GM21526 (cell line): ENCODE results near the gene MKKS.

Experiments used
- ATAC-seq: cut with Tn5 transposase; IDR thresholded peaks from one replicate; pipeline ENCODE4 v1.9.1; 2021; ENCODE audit warnings: moderate library complexity; ENCODE audit not compliant: unreplicated experiment, low FRiP score

MKKS gene

DNA sequence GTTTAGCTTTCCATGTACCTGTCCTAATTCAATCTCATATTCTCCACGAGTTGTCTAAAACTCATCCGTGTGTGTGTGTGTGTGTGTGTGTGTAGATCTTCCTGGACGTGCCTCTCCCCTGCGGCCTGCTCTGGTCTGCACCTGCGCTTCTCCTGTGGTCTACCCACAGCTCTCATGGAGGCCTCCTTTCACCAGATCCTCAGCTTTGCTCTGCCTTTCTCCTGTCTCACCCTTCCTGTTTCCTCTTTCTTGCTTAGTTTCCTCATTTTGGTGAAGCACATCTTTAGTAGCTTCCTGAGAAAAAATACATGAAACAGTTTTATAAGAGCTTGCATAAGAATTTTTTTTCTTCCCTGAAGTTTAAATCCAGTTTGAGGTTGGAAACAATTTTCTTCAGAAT lies 19.2 kb upstream of the MKKS start:
- ATAC-seq = peak; percentile 90

GRCh38 chr20:10449270-10449669 lies 15.2 kb upstream of the MKKS start:
- ATAC-seq = no peak

GRCh38 chr20:10448270-10449156 lies 14.5 kb upstream of the MKKS start:
- ATAC-seq = no peak

DNA sequence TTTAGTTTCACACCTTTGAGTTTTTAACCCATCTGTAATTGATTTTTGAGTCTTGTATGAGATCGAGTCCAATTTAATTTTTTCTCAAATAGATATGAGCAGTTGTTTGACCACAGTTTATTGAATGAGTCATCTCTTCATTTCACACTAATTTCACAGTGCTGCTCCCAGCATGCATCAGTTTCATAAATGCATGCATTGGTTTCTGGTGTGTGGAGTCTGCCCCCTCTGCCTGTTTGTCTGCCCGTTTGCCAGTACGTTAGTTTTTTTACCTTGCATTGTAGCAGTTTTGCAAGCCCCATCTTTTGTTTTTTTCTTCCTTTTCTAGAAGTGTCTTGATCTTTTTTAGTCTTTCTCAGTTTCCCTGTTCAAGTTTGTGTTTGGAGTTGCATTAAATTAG lies 13.0 kb upstream of the MKKS start:
- ATAC-seq = peak; percentile 98

DNA sequence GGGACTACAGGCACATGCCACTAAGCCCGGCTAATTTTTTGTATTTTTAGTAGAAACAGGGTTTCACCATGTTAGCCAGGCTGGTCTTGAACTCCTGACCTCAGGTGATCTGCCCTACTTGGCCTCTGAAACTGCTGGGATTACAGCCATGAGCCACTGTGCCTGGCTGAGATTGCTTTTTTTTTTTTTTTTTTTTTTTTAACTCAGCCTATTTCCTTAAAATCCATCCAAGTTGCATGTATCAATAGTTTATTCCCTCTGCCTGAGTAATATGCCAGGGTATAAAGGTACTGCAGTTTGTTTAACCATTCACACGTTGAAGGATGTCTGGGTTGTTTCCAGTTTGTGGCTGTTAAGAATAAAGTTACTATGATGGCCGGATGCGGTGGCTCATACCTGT lies 11.7 kb upstream of the MKKS start:
- ATAC-seq = no peak

DNA sequence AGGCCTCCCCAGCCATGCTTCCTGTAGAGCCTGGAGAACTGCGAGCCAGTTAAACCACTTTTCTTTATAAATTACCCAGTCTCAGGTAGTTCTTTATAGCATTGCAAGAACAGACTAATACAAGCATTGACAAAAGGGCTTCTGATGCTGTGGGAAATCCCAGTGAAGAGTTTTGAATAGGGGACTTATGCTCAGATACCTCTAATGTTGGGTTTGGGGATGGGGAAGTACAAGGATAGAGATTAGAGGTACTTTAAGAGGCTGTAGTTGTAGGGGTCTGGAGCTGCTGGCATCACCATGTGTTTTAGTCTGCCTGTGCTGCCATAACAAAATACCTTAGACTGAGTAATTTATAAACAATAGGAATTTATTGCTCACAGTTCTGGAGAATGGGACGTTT lies 9.9 kb upstream of the MKKS start:
- ATAC-seq = no peak

GRCh38 chr20:10438217-10438616 lies 4.2 kb upstream of the MKKS start:
- no peak for ATAC-seq

DNA sequence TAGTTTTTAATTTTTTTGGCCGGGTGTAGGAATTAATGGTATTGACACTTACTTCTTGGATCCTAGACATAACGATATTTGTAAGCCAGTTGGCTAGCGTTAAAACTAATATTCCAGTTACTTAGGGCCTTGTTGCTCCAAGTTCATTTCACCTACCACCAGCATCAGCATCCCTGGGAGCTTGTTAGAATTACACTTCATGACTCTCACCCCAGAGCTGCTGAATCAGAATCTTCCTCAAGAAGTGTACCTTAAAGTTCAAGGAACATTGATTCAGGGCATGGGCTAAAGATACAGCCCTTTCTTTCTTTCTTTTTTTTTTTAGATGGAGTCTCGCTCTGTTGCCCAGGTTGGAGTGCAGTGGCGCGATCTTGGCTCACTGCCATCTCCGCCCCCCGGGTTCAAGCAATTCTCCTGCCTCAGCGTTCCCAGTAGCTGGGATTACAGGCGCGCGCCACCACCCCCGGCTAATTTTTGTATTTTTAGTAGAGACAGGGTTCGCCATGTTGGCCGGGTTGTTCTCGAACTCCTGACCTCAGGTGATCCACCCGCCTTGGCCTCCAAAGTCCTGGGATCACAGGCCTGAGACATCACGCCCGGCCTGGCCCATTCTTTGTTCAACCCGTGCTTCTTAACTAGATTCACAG lies 2.2 kb upstream of the MKKS start:
- no peak for ATAC-seq

DNA sequence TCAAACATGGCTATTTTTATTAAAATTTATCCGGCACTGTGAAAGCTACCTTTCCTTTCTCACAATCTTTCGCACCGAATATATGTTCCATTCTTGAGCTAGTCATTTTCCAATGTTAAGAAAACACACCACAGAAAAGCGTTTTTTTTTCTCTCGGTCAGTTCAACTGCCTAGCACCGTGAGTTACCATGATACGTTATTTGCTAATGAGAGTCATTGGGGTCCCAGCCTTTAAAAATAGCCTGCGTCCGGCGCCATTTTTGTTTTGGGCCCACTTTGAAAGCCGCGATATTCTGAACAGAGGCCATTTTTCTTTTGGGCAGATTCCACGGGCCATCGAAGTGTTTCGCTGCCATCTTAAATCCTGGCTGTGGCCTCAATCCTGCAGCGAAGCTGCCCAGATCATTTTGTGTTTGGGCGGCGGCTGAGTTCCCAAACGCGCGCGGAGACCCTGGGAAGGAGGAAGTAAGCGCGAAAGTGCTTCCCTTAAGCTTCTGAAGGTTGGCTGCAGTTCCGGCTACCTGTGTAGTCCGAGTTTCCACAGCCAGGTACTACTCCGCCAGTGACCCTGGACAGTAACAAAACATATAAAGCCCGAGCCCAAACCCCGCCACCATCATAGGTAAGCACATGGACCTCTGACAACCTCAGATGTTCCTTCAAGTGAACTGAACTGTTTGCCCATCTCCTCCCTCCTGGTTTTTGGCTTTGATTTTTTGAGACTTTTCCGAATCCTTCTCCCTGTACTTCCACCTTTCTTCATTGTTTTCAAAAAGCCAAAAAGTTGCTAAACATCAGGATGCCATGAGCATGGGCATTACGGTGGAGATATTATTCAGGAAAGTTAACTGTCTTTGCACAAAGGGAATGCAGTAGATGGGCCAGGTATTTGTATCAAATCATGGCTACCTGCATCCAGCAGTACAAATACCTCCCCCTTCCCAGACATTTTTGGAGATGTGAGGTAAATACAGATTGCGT lies 1.1 kb upstream of the MKKS start, which contains the start of gene SLX4IP:
TSS of gene SLX4IP (plus strand) at position 474 of the 981 bp plus-strand sequence. CDS start 22,900 bp downstream, outside the sequence.
- ATAC-seq = peak; percentile 54

GRCh38 chr20:10434467-10434831 lies 427 bp upstream of the MKKS start:
- ATAC-seq = peak; percentile 41

DNA sequence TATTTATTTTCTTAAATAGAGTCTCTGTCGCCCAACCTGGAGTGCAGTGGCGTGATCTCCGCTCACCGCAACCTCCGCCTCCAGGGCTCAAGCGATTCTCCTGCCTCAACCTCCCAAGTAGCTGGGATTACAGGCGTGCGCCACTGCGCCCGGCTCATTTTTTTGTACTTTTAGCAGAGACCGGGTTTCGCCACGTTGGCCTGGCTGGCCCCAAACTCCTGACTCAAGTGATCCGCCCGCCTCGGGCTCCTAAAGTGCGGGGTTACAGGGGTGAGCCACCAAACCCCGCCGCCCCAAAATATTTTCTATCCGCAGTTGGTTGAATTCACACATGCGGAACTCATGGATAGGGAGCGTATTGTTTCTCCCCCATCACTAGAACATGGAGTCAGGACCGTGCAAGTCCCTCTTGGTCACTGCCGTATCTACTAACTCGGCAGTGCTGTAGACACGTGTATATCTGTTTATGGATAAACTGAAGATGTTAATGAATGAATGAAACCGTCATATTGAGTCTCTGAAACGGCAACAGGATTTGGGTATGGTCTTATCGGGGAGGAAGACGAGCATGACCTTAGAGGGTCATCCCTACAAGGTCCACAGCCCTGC lies 904 bp downstream of the MKKS start:
- no peak for ATAC-seq

GRCh38 chr20:10432079-10432478 lies 1.9 kb downstream of the MKKS start:
- ATAC-seq = no peak

DNA sequence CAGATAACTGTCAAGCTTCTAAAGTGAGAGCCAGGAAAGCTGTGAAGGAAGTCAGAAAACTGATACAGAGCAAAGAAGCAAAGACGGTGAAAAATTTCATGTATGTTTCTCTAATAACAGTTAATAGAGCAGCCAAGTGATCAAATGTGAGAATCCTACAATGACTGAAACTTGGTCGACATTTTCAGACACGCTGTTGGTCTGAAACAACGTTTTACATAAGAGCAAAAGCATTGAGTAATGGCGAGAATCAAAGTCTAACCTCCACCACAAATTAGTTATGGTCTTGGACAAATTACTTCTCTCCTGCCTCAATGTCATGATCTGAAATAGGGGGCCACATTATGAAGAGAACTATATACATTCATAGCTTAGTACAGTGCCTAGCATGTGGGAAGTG lies 3.3 kb downstream of the MKKS start:
- no peak for ATAC-seq

- no peak for ATAC-seq
Observed at GRCh38 chr20:10430000-10430466, 4.0 kb downstream of the MKKS start.

GRCh38 chr20:10429443-10429981 lies 4.5 kb downstream of the MKKS start:
- ATAC-seq = no peak

- ATAC-seq = no peak
Observed at GRCh38 chr20:10428008-10428407, 6.0 kb downstream of the MKKS start.

- ATAC-seq = no peak
Observed at GRCh38 chr20:10427060-10427692, 6.8 kb downstream of the MKKS start.

DNA sequence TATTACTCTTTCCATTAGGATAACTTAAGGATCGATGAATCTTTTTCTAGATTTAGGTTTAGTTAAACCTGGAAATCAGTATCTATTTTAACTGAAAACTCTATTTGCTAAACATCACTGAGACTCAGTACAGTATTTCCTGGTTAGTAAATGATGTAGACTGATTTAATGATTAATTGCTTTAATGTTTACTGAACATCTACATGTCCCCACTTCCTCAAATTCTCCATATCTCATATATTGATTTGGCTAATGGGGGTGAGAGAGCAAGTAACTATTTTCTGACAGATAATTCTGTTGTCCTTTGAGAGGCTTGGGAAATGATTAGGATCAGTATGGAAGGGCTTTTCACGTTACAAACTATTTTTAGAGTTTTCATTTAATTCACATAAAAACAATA lies 10.3 kb downstream of the MKKS start:
- ATAC-seq = no peak

DNA sequence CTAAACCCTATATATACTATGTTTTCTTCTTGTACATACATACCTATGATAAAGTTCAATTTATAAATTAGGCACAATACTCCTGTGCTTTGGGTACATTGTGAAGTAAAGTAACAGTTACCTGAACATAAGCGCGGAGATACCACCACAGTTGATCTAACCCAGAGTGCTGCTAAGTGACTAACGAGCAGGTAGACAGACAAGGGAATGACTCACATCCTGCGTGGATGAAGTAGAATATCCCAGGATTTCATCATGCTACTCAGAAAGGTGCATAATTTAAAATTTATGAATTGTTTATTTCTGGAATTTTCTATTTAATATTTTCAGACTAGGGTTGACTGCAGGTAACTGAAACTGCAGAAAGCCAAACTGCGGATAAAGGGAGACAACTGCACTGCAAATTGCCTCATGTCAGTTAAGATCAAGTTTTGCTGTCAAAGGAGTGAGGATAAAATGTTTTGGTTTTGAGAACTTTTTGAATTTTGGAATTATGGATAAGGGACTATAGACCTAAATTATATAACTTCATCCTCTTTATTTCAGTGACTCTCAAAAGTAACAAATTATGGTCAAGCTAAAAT lies 14.4 kb downstream of the MKKS start:
- ATAC-seq = no peak
